ENCODE data around the gene ABCC11.
A peak's percentile ranks its signal among the peaks of the same experiment; 100 is the strongest.

ABCC11 gene

GRCh38 chr16:48133455-48134211, 113.7 kb downstream of the ABCC11 start:
- no peak for DNase-seq (ENCODE audit: low read depth in 1 of 2, low spot score in 1 of 2)

DNA sequence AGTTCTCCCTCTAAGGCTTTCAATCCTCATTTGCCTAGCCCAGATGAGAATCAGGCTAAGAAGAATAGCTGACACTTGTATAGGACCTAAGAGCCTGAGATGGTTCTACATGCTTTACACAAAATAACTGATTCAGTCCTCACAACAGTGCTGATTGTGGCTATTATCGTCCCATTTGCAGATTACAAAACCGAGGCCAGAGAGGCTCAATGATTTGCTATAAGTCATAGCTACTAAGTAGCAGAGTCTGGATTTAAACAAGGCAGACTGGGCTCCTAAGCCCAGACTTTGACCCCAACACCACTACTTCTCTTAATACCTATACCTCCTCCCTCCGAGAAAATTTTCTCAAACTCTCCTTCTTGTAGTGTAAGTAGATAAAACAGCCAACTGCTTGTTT, 114.6 kb downstream of the ABCC11 start:
- no peak for DNase-seq (ENCODE audit: low read depth in 1 of 2, low spot score in 1 of 2)

GRCh38 chr16:48131201-48131935, 116.0 kb downstream of the ABCC11 start:
- no peak for DNase-seq (ENCODE audit: low read depth in 1 of 2, low spot score in 1 of 2)

GRCh38 chr16:48129926-48130325, 117.4 kb downstream of the ABCC11 start:
- DNase-seq (ENCODE audit: low read depth in 1 of 2, low spot score in 1 of 2): no peak

GRCh38 chr16:48128769-48129168, 118.6 kb downstream of the ABCC11 start:
- DNase-seq (ENCODE audit: low read depth in 1 of 2, low spot score in 1 of 2): no peak

DNA sequence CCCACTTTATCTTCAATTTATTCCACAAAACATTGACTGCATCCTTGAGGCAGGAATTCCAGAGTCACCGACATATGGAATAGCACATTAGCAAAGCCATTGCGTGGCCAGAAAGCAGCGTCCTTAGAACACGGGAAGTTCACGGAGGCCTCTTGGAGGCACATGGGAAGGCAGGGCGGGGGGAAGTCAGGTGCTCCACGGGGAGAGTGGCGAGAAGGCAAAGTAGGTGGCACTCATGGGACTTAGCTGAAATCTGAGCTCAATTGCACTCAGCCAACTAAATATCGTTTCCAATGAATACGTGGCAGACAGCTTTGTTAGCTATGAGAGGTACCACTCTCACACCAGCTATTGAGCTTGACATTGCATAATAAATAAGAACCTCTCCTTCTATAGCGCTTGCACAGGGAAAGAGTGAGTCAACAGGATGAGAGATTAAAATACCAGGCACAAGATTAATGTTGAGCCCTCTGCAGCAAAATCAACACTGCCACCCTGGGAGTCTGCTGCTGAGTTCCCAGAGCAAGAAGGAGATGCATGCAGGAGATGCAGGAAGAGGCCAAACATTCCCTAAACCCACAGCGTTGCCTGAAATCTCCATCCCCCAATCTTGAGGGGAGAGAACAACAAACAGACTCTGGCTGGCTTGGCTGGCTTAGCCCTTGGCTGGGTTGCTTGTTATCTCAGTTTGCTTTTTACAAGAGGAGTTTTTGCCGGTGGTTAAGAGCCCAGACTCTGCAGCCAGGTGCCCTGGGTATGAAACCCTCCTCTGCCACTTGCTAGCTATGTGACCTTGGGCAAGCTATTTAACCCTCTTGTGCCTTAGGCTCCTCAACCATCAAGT, 120.3 kb downstream of the ABCC11 start:
- DNase-seq (ENCODE audit: low read depth in 1 of 2, low spot score in 1 of 2): no peak

- no peak for DNase-seq (ENCODE audit: low read depth in 1 of 2, low spot score in 1 of 2)
These were observed 121.5 kb downstream of the ABCC11 start for GRCh38 chr16:48125888-48126287.

GRCh38 chr16:48124266-48124665, 123.1 kb downstream of the ABCC11 start:
- DNase-seq (ENCODE audit: low read depth in 1 of 2, low spot score in 1 of 2): no peak

DNA sequence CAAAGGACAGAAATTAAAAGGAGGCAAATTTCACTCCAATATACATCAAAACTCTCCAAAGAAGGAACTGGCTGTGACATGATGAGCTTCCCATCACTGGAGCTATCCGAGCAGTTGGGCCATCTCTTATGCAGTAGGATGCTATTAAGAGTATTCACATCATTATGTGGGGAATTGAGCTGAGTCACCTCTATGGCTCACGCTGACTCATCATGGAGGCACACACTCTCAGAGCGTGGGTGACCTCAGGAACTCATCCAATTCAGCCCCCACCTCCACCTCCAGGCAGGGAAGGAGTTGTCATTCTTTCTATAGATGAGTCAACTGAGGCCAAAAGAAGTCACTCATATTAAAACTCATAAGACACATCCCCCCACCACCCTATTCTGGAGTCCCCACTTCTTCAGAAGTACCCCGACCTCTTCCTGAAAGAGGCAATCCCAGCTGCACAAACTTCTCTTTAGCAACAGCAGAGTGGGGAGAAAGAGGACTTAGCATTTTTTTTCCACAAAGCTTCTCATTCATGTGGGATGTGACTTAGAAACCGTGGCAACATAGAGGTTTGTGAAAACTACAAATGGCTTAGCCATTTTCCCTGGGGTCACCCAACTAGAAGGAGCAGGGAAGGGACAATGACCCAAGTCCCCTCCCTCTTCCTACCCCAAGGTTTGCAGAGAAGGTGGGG, 124.1 kb downstream of the ABCC11 start:
- peak in 1 of 2 donors; percentile 17 for DNase-seq (ENCODE audit: low read depth in 1 of 2, low spot score in 1 of 2)

- no peak for DNase-seq (ENCODE audit: low read depth in 1 of 2, low spot score in 1 of 2)
These were observed 126.1 kb downstream of the ABCC11 start for GRCh38 chr16:48121276-48121675.

- no peak for DNase-seq (ENCODE audit: low read depth in 1 of 2, low spot score in 1 of 2)
These were observed 128.5 kb downstream of the ABCC11 start for GRCh38 chr16:48118841-48119240.

- peak in 1 of 2 donors; percentile 35 for DNase-seq (ENCODE audit: low read depth in 1 of 2, low spot score in 1 of 2)
These were observed 129.9 kb downstream of the ABCC11 start for GRCh38 chr16:48117217-48118105.
